ENCODE measurements around the gene TSC2. TPM values are rescaled to one million over a fixed set of nuclear protein-coding genes. Genes with fewer than 3 reads are reported as not detected.

TSC2 gene
- total RNA-seq, 6 experiments from 2014 or later: 25.7 to 124 (median 59.4) TPM

DNA sequence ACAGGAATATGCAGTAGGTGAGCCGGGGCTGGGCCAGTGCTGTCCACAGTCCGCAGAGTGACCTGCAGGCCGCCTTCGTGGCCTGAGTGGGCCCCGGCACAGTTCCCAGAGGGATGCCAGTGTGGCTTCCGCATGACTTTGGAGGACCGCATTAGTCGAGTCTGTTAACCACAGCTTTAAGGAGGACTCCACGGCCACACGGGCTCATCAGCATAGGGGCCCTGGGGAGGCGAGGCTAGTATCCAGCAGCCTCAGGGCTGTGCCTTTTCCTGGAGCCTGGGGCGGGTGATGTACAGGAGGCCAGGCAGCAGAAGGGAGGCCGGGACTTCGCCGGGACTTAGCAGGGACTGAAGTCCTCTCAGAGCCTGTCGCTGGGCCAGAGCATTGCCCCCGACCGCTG, 13.2 kb downstream of the TSC2 start:
- intact Hi-C loops (cut with DNase I): loop anchor here in 1 of 2 donors (5.0 kb wide), 1 partner anchor 44 kb away; the partner anchor contains the start of gene NPW
- WGBS (ENCODE audit: insufficient coverage, low coverage, low lambda C conversion rate, missing lambda C conversion rate): no CpG with 5 or more reads among the region's 18 CpGs
- Histone ChIP-seq H3K4me1 (peaks cover 0 to 8% (median 4%) of the 10 kb centered on the region in 4 donors), H3K27ac (no peak overlapping the region), H3K36me3 (peaks cover 0 to 45% (median 8%) of the 10 kb centered on the region in 4 donors), H3K4me3 (no peak overlapping the region), H3K9me3 (no peaks in the 10 kb centered on the region), H3K27me3 (no peaks in the 10 kb centered on the region)
- ATAC-seq (no peak), DNase-seq (no peak)
- TF ChIP-seq POLR2A (IDR thresholded peaks at IDR 0.05): no peak
- TF ChIP-seq, protein P1, sequence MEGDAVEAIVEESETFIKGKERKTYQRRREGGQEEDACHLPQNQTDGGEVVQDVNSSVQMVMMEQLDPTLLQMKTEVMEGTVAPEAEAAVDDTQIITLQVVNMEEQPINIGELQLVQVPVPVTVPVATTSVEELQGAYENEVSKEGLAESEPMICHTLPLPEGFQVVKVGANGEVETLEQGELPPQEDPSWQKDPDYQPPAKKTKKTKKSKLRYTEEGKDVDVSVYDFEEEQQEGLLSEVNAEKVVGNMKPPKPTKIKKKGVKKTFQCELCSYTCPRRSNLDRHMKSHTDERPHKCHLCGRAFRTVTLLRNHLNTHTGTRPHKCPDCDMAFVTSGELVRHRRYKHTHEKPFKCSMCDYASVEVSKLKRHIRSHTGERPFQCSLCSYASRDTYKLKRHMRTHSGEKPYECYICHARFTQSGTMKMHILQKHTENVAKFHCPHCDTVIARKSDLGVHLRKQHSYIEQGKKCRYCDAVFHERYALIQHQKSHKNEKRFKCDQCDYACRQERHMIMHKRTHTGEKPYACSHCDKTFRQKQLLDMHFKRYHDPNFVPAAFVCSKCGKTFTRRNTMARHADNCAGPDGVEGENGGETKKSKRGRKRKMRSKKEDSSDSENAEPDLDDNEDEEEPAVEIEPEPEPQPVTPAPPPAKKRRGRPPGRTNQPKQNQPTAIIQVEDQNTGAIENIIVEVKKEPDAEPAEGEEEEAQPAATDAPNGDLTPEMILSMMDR (IDR thresholded peaks at IDR 0.05): no peak

GRCh38 chr16:2061526-2061925, 13.7 kb downstream of the TSC2 start:
- H3K27ac ChIP-seq: no peak overlapping the region
- DNase-seq: no peak
- no peak for ATAC-seq
- TF ChIP-seq POLR2A (IDR thresholded peaks at IDR 0.05): no peak
- H3K27me3 ChIP-seq: no peaks in the 10 kb centered on the region
- WGBS (ENCODE audit: insufficient coverage, low coverage, low lambda C conversion rate, missing lambda C conversion rate): no CpG with 5 or more reads among the region's 13 CpGs
- no peak overlapping the region for H3K4me3 ChIP-seq
- peaks cover 0 to 48% (median 10%) of the 10 kb centered on the region in 4 donors for H3K36me3 ChIP-seq
- peaks cover 0 to 8% (median 4%) of the 10 kb centered on the region in 4 donors for H3K4me1 ChIP-seq
- intact Hi-C loops (cut with DNase I): loop anchor here in 1 of 2 donors (5.0 kb wide), 1 partner anchor 44 kb away; the partner anchor contains the start of gene NPW
- H3K9me3 ChIP-seq: no peaks in the 10 kb centered on the region

- peaks cover 0 to 48% (median 8%) of the 10 kb centered on the region in 4 donors for H3K36me3 ChIP-seq
- DNase-seq (no peak), ATAC-seq (no peak)
- H3K9me3 ChIP-seq: no peaks in the 10 kb centered on the region
- no peak overlapping the region for H3K27ac ChIP-seq
- WGBS (ENCODE audit: insufficient coverage, low coverage, low lambda C conversion rate, missing lambda C conversion rate): no CpG with 5 or more reads among the region's 28 CpGs
- no peak overlapping the region for H3K4me3 ChIP-seq
- H3K4me1 ChIP-seq: peaks cover 0 to 8% (median 4%) of the 10 kb centered on the region in 4 donors
- intact Hi-C loops (cut with DNase I): loop anchor here in 1 of 2 donors (5.0 kb wide), 1 partner anchor 46 kb away; the partner anchor contains the start of gene NPW
- TF ChIP-seq, protein P1 (IDR thresholded peaks at IDR 0.05): no peak
- TF ChIP-seq POLR2A (IDR thresholded peaks at IDR 0.05): no peak
- H3K27me3 ChIP-seq: no peaks in the 10 kb centered on the region
Measured at GRCh38 chr16:2062801-2063200, 15.0 kb downstream of the TSC2 start.

DNA sequence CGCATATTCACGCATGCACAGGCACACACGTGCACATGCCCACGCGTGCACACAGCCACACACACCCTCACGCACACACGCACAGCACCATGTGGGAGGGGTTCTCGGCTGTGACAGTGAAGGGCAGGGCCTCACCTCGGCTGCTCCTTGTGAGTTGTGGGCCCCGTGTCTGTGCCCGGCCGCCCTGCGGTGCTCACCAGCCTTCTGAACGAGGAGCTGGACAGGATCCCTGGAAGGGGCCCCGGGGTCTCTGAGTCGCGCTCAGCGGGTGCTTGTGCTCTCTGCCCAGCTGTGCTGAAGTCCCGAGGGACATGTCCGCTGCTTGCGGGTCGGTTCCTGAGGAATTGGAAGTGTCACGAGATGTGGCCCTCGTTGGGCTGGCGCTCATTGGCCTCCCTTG, 16.1 kb downstream of the TSC2 start:
- H3K27ac ChIP-seq: peak overlapping the region in 1 of 3 donors; percentile 36
- DNase-seq (peak in 1 of 3 donors; percentile 51), ATAC-seq (peak in 1 of 4 donors; percentile 6)
- peaks cover 0 to 8% (median 4%) of the 10 kb centered on the region in 4 donors for H3K4me1 ChIP-seq
- H3K9me3 ChIP-seq: no peaks in the 10 kb centered on the region
- TF ChIP-seq, protein P1 (IDR thresholded peaks at IDR 0.05): no peak
- no peak for TF ChIP-seq POLR2A (IDR thresholded peaks at IDR 0.05)
- WGBS (ENCODE audit: insufficient coverage, low coverage, low lambda C conversion rate, missing lambda C conversion rate): 94% methylated on average over 3 of the region's 25 CpGs
- intact Hi-C loops (cut with DNase I): loop anchor here in 1 of 2 donors (5.0 kb wide), 1 partner anchor 47 kb away; the partner anchor contains the start of gene NPW
- peaks cover 0 to 53% (median 8%) of the 10 kb centered on the region in 4 donors for H3K36me3 ChIP-seq
- no peak overlapping the region for H3K4me3 ChIP-seq
- no peaks in the 10 kb centered on the region for H3K27me3 ChIP-seq

GRCh38 chr16:2064368-2064945, 16.7 kb downstream of the TSC2 start:
- WGBS (ENCODE audit: insufficient coverage, low coverage, low lambda C conversion rate, missing lambda C conversion rate): 34% methylated on average over 4 of the region's 16 CpGs
- intact Hi-C loops (cut with DNase I): loop anchor here in 1 of 2 donors (5.0 kb wide), 1 partner anchor 47 kb away; the partner anchor contains the start of gene NPW
- ATAC-seq (peak; percentile 39 to 92 (median 64)), DNase-seq (peak in 2 of 3 donors; percentile 55 to 82)
- Histone ChIP-seq H3K27ac (peak overlapping the region in 1 of 3 donors; percentile 36), H3K36me3 (peaks cover 0 to 57% (median 8%) of the 10 kb centered on the region in 4 donors), H3K27me3 (no peaks in the 10 kb centered on the region), H3K4me1 (peaks cover 0 to 8% (median 4%) of the 10 kb centered on the region in 4 donors), H3K9me3 (no peaks in the 10 kb centered on the region), H3K4me3 (no peak overlapping the region)
- no peak for TF ChIP-seq POLR2A (IDR thresholded peaks at IDR 0.05)
- TF ChIP-seq, protein P1 (IDR thresholded peaks at IDR 0.05): no peak

Data from right lobe of liver (tissue), 6 donors.